Fibroblast of upper back skin (primary cell): ENCODE measurements around the gene CARMIL1.
"Not testable (repeated sequence)": the region's sequence is repeated elsewhere in the genome, so short reads cannot be mapped to it uniquely, and the experiment has no call there.

Source experiments
- DNase-seq: peaks from one replicate; pipeline ENCODE4 v3.0.0-alpha.2; 2013

Gene CARMIL1

GRCh38 chr6:25414168-25414567 is 135.0 kb downstream of the CARMIL1 start:
- no peak for DNase-seq

- no peak for DNase-seq
Measured at GRCh38 chr6:25414755-25415154, 135.6 kb downstream of the CARMIL1 start.

DNA sequence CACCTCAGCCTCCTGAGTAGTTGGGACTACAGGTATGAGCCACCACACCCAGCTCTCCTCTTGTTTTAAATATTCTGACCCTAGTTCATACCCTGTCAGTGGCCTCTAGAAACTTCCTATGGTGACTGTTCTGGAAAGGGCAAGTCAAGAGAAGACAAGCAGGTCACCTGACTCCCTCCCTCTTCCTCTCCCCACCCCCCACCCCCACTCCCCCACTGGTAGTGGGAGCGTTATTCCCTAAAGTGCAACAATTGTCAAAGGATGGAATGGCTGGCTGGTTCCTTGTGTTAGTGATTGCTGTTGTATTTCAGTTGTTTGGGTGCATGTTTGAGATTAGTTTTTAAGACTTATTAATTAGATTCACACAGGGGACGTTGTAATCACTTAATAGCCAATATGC is 136.1 kb downstream of the CARMIL1 start:
- DNase-seq: no peak

DNA sequence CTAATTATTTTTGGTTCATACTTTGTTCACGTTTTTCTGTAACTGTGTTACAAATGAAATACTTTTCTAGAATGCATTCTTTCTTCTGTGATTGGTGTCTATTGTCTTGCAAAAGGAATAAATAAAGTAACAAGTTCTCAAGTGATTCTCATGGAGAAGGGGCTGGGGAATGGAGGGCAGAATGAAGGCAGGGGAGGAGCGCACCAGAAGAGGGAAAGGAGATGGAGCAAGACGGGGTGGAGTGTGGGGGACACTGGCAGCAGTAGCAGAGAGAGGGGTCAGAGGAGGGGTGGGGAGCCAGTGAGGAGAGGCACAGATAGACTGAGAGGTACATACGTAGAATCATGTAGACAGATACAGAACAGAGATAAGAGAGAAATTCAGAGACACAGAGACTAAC is 136.5 kb downstream of the CARMIL1 start:
- DNase-seq: no peak

DNA sequence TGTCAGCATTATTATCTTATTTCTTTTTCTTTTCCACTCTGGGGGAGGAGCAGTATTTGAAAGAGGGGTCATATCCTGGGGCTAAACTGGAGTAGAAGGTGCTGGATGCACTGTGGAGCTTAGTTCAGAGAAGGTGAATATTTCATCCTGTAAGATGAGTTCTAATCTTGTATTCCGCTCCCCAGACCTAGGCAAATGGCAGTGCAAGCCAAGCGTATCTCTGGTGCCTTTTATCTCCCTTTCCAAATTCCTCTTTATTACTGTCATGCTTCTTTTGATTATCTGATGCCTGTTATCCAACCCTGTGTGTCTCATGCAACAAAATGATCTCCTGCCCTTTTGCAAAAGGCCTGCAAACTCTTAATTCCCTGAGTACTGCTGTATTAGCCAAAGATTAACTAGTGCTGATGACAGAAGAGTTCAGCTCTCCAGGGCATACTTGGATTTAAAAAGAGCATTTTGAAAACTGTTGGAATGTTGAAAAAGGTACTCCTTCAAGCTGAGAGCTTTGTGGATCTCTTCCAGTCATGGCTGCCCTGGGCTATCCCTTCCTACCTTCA is 138.0 kb downstream of the CARMIL1 start:
- DNase-seq: peak; percentile 12

GRCh38 chr6:25418454-25419052 is 139.4 kb downstream of the CARMIL1 start:
- peak; percentile 32 for DNase-seq

DNA sequence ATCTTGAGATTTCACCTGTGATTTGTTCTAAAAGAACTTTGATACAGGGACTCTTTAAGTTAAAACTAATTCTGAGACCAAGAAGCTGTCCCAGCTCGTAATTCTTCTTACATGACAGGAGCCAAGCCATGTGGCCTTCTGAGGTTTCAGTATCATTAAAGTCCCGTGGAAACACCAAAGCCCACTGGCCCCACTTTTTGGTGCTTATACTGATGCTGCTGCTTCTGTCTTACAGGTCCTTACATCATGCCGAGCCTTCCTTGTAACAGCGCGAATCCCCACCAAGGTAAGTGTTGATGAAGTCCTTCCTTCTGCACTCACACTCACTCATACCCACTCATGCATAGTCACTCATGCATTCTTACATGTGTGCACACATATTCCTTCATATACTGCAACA is 140.7 kb downstream of the CARMIL1 start:
- DNase-seq: no peak

DNA sequence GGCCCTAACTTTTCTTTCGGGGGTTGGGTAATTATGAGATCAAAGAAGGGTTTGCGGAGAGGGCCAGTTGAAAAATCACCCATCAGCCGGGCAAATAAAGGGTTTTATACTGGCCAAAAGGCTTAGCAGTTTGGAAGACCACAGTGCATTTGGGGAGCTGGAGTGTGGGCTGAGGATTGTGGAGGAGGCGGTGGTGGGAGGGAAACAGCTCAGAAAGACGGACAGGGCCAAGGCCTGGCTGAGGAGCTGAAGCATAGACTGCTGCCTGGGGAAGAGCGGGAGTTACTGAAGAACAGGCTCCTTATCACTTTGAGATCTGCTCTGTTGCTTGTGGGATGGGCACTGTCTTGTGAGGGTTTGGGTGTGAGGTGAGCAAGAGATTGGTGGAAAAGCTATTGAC is 144.2 kb downstream of the CARMIL1 start:
- no peak for DNase-seq

DNA sequence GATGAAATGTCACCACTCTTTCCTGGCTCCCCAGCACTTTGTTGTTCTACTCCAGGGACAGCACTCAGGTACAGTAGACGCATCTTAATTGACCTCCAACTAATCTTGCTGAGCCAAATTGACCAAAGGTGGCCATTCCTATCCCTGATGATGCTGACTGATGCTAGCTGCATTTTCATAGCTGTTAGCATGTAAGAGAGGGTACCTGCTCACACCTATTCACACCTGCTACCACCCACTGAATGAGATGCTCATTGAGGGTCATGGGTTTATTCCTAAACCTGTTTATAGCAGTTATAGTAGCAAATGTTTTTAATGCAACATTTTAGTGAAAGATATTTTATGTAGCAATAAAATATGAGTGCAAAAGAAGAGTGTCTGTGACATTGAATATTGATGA is 145.1 kb downstream of the CARMIL1 start:
- DNase-seq: no peak

- no peak for DNase-seq
Measured at GRCh38 chr6:25427549-25427948, 148.4 kb downstream of the CARMIL1 start.

DNA sequence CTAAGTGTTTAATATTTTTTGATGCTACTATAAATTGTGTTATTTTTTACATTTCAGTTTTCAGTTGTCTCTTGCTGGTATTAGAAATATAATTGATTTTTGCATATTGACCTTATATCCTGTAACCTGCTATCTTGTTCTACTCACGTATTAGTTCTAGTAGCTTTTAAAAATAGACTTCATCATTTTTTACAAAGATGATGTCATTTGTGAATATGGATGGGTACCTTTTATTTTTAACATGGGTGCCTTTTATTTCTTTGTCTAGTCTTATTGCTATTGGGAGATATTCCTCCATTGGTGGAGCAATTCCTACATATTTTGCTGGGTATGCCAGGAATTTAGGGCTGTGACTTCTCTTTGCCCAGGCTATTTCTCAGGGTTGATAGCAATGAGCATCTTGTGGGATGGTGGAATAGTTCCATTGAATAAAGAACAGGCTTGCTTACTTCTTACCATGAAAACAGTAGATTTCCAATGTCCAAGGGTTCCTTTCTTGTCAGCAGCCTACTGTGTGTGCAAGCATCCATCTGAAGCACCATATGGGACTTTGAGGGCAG is 149.7 kb downstream of the CARMIL1 start:
- no peak for DNase-seq

DNA sequence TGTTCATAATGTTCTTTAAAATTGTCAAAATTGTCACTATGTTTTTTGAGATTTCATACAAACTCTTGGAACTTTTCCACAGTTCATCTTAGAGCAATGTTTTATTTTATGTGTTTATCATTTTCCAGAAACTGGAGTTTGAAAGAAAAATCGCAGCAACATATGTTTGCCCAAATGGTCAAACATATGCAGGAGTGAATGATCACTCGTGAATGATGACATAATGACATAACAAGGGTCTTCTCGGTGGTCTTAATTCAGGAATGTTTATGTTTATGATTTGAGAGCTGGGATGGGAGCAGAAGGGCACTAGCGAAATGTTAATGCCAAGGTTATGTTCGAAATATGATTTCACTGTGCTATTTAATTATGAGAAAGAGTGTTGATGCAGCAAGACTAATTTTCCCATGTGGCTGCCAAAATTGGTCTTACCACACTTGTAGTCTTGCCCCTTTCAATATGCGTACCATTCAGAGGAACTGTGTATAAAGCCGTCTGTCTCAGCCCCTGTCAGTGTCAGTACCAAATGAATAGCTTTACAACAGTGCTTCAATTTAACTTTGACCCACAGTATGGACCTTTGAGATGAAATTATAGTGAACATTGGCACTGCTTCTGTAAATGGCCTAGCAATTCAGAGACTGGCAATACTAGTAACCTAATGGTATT is 152.3 kb downstream of the CARMIL1 start:
- DNase-seq: no peak

GRCh38 chr6:25431975-25432307 is 152.8 kb downstream of the CARMIL1 start:
- no peak for DNase-seq

- DNase-seq: no peak
Measured at GRCh38 chr6:25434921-25435320, 155.7 kb downstream of the CARMIL1 start.

- DNase-seq: no peak
Measured at GRCh38 chr6:25435416-25435985, 156.3 kb downstream of the CARMIL1 start.

- no peak for DNase-seq
Measured at GRCh38 chr6:25436760-25437159, 157.6 kb downstream of the CARMIL1 start.

- DNase-seq: no peak
Measured at GRCh38 chr6:25439368-25439767, 160.2 kb downstream of the CARMIL1 start.

DNA sequence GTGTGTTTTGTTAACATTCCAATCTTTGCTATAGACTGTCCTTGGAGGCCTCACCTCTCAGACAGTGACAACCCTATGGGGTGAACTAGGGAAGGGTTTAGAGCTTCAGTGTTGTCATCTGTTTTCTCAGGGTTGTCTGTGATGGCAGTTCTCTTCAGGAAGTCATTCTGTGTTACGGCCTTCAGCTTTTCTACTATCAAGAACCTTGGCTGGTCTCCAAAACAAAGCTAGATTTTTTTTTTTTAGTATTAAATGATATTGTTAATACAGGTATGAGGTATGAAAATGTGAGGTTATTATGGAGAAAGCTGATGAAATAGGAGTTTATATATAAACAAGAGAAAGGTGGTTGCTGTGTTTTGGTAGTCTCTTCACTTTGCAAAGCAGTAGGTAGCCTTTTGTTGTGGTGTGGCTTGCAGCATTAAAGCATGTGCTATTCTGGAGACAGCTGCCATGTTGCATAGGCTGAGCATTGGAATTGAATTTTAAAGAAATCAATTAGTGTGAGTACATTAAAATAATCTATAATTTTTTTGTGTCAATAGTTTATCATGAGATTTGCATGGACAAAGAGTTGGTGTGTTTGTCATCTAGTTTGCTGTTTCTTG is 162.6 kb downstream of the CARMIL1 start:
- DNase-seq: no peak

DNA sequence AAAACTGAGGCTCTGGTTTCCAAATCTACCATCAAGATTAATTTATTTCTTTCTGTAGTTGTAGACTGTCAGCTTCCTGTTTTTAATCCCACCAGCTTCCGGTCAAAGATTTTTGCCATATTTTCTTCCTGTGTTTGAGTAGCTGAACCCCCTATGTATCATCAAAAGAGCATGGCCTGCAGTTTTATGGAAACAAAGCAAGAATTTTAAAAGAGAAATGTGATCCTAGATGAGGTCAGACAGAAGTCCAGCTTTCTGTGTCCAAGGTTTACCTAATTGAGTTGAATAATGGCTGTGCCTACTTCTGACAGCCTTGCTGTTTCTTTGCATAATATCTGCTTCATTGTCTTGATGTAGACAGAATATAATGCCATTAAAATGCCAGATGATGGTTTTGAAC is 163.7 kb downstream of the CARMIL1 start:
- no peak for DNase-seq

- DNase-seq: not testable (repeated sequence)
Measured at GRCh38 chr6:25444521-25444920, 165.3 kb downstream of the CARMIL1 start.

DNA sequence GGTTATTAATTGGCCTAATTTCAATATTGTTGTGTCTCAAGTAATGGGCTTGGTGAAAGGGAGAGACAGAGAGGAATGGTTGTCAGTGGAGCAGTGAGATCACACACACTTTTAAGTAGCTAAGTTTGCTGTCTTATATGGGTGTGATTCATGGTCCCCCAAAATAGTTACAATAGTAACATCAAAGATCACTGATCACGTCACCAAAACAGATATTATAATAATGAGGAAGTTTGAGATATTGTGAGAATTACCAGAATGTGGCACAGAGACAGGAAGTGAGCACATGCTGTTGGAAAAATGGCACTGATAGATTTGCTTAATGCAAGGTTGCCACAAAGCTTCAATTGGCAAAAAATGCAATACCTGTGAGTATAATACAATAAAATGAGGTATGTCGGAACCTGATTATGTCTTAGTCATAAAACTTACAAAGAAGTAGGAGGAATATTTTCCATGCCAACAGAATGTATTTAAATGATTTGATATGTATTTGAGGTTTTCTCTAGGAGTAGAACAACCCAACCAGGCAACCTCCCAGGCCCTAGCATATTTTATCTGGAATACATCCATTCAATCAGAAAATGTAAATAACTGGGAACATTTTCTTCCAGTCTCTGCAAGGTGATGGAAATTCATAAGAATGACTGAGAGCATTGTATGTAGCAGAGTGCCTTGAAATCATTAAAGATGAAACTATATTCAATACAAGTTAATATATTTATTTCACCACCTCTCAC is 167.8 kb downstream of the CARMIL1 start:
- no peak for DNase-seq

- DNase-seq: no peak
Measured at GRCh38 chr6:25447570-25447929, 168.4 kb downstream of the CARMIL1 start.

DNA sequence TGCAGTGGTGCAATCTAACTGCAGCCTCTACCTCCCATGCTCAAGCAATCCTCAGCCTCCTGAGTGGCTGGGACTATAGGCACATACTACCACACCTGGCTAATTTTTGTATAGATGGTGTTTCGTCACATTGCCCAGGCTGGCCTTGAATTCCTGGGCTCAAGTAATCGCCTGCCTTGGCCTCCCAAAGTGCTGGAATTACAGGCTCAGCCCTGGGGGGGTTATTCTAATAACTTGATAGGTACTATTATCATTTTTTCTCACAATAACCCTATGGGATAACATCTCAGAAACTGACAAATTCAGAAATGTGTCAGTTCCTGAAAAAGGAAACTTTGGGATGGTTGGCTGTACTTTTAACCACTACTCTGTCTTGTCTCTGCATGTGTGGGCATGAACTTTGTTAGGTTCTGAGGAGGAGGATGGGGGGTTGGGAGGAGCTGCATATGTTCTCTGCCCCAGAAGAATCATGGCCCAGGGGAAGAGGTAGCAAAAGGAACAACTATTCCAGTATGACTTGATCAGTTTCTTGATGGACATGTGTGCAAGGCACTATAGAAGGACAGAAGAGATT is 169.9 kb downstream of the CARMIL1 start:
- no peak for DNase-seq
